ENCODE measurements around the gene PCSK9. TPM values are rescaled to one million over a fixed set of nuclear protein-coding genes. Genes with fewer than 3 reads are reported as not detected.

PCSK9 gene
- total RNA-seq (2014; rRNA removed; shearing (Covaris generic)): not detected in 2 replicates
- polyA plus RNA-seq (2014; cell fraction: nucleus; rRNA removed): not detected in 2 replicates

DNA sequence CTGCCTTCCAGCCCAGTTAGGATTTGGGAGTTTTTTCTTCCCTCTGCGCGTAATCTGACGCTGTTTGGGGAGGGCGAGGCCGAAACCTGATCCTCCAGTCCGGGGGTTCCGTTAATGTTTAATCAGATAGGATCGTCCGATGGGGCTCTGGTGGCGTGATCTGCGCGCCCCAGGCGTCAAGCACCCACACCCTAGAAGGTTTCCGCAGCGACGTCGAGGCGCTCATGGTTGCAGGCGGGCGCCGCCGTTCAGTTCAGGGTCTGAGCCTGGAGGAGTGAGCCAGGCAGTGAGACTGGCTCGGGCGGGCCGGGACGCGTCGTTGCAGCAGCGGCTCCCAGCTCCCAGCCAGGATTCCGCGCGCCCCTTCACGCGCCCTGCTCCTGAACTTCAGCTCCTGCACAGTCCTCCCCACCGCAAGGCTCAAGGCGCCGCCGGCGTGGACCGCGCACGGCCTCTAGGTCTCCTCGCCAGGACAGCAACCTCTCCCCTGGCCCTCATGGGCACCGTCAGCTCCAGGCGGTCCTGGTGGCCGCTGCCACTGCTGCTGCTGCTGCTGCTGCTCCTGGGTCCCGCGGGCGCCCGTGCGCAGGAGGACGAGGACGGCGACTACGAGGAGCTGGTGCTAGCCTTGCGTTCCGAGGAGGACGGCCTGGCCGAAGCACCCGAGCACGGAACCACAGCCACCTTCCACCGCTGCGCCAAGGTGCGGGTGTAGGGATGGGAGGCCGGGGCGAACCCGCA, at the start of gene PCSK9:
PCSK9 (plus strand) TSS at position 207 of the 741 bp plus-strand sequence; CDS start at position 497, 290 bp downstream.
- DNase-seq (ENCODE audit: extremely low read depth, low read depth): no peak

DNA sequence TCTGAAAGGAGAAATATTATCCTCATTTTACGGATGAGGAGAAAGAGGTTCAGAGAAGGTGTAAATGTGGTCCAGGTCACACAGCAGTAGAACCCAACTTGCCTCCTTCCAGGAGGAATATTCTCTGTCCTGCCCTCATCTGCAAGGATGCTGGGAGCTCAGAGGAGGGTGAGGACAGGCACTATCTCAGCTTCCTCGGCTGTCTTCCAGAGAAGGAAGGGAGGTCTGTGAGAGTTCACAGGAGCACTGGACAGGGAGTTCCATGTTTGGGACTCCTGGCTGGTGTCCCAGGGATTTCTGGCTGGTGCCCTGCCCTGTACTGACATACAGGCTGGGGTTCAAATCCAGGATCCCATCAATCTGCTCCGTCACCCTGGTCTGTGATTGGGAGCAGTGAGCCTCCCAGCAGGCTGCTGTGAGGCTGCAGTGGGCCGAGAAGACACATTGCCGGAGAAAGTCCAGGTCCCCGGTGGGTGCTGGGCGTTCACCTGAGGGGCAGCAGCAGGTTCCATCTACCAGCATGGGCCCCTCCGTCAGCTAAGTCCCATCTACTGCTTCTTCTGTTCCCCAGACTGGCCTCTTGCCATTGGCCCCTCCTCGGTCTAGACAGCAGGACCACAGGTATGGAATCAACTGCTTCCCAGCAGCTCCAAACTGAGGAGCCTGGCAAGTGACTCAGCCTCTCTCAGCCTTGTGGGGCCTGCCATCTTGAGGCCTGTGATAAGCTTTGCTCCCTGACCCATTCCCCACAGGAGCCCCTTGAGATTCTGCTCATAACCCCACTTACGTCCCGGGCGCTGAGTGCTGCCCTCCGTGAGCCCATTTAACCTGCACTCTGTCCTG, 49.2 kb upstream of the PCSK9 start:
- DNase-seq (ENCODE audit: extremely low read depth, low read depth): no peak

DNA sequence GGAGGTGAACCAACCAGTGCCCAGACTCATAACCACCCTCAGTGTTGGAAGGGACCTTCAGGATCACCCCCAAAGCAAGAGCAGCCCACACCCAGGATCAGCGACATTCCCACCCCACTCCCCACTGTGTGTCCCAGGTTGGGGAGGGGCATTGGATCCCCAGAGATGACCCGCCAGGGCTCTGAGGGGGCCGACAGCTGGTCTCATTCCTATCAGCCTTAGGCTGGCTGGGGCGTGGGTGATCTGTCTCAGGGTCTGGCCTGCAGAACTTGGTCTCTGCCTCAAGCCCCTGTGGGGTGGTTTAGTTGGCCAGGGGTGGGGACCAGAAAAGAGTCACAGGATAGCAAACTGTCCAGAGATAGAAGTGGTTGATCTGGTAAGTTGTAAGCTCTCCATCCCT, 48.4 kb upstream of the PCSK9 start:
- no peak for DNase-seq (ENCODE audit: extremely low read depth, low read depth)

DNA sequence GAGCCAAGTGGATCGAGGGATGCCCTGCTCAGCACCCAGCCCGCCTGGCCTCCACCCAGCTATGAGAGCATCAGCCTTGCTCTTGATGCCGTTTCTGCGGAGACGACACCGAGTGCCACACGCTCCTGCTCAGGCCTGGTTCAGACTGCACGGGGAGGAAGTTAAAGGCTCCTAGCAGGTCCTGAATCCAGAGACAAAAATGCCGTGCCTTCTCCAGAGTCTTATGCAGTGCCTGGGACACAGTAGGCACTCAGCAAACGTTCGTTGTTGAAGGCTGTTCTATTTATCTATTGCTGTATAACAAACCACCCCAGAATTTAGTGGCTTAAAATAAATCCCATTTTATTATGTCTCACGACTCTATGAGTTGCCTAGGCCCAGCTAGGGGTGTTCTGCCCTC, 47.4 kb upstream of the PCSK9 start:
- no peak for DNase-seq (ENCODE audit: extremely low read depth, low read depth)

DNA sequence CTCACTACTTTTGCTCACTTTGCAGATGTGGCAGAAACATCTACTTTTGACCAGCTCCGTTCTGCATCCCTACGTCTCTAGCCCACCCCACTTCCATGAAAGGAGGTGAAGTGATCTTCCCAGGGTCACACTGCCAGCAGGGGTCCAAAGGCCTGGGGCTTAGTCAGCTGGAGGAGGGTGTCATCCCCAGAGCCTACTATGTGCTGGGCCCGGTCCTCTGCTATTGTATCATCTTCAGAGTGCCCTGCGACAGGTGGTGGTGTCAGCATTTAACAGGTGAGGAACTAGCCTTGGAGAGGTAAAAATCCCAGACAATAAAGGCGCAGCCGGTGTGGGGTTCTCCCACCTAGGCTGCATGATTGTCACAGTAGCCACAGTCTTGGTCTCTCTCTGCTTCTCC, 46.2 kb upstream of the PCSK9 start:
- DNase-seq (ENCODE audit: extremely low read depth, low read depth): no peak

DNA sequence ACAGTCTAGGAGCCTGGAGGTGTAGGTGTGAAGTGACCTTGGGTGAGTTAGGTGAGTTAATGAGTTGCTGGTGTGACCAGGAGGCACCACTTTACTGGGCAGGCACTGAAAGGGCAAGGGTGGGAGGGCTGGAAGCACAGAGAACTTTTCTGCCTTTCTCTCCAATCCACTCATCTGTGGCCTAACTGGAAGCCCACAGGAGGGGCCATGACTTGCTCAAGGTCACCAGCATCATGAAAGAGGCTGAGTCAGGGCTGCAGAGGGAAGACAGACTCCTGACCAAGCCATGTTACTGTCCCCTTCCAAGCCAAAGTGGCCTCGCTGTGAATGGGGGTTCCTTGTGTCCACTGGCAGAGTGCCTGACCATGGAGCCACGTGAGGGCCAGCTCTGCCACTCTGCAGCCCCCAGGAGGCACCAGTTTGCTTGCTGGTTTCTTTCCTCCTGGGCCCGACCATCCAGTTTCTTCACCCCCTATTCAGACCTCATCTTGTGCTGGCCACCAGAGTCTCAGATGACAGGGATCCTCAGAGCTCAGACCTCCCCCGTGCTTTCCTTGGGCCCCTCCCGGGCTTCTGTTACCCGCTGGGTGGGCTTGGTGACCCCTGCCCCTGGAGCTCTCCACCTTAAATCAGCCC, 44.9 kb upstream of the PCSK9 start:
- DNase-seq (ENCODE audit: extremely low read depth, low read depth): no peak

DNA sequence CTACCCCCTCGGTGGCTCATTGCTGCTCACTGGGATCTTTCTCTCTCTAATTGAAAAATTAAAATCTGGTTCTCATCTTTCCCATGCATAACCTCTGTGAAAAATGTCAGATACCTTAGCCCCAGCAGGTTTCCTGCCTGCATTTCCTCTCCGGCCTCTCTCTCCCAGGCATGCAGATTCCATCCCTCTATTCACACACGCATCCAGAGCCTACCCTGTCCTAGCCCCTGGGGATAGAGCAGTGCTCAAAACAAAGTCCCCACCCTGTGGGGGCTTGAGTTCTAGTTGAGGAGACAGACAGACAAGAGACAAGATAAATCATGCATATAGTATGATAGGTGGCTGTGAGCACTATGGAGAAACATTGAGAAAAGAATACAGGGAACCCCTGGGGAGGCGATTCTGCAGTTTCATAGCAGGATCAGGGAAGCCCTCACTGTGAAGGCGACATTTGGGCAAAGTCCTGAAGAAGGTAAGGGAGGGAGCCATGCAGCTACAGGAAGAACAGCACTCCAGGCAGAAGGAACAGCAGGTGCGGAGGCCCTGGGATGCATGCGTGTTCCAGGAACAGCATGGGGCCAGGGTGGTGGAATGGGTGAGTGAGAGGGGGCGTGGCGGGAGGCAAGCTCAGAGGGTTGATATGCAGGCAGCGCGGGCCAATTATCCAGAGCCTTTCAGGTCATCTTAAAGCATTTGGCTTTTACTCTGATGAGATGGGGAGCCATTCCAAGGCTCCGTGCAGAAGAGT, 44.2 kb upstream of the PCSK9 start:
- DNase-seq (ENCODE audit: extremely low read depth, low read depth): no peak

DNA sequence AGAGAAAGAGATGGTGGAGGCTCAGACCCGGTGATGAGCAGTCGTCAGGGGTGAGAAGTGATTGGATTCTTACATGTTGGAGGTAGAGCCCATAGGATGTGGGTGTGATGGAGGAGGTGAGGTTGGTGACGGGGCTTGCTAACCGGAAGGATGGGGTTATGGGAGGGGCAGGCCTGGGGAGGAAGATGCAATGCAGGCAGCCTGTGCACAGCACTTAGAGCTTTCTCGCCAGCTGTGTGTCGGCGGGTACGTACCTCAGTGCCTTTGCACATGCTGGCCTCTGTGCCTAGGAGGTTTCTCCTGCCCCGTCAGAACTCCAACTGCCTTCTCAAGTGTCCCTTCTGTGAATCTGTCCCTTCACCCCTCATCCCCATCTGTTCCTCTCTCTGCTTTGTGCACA, 43.5 kb upstream of the PCSK9 start:
- DNase-seq (ENCODE audit: extremely low read depth, low read depth): no peak

DNA sequence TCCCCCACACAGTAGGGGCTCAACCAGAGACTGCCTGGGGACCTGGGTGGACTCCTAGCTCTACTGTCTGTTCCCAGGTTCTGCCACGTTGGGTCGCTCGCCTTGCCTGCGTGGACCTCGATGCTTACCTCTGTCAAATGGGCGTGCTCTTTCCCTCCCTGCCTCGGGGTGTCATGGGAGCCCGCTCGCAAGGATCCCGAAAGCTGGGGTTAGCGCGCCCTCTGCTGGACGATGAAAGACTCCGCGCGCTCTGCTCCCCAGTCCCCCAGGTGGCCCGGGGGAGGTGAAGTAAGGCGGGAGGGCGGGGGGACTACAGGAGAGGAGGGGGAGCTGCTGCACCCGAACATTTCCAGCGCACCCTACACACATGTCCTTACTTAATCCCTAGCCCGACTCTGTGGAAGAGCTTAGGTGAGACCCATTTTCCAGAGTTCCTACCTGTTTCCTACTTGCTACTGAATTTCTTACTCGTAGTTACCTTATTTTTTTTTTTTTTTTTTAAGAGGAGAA, 42.9 kb upstream of the PCSK9 start:
- DNase-seq (ENCODE audit: extremely low read depth, low read depth): peak; percentile 75

DNA sequence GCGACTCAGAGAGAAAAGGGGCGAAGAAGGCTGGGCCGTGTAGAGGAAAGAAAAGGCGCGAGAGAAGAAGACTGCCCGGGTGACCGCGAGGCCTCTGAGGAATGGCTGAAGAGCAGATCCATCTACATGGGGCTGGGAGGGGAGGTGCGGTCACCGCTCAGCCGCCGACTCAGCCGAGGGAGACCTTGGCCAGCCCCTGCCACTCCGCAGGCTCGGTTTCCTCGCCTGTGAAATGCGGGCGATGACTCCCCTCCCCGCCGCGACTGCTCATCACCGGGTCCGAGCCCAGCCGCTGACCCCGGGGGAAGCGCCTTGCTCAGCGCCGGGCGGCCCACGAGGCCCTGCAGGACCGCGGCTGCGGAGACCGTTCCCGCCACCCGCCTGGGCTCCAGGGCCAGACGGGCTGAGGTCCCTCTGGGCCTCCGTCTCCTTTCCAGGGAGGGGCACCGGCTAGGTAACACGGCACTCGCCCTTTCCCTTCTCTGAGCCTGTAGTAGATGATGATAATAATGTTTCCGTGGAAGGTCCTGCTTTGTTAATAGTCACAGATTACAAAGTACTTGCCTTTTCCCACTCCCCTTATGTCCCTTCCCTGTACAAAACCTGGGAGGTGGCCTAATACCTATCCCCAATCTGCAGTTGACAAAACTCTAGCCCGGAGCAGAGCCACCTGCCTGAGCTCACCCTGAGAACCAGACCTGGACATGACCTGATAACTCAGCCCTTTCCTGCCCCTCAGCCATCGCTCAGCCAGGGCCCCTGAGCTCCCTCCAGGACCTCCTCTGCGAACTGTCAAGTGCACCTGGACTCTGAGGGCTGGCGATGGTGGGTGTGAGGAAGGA, 42.3 kb upstream of the PCSK9 start:
- no peak for DNase-seq (ENCODE audit: extremely low read depth, low read depth)

DNA sequence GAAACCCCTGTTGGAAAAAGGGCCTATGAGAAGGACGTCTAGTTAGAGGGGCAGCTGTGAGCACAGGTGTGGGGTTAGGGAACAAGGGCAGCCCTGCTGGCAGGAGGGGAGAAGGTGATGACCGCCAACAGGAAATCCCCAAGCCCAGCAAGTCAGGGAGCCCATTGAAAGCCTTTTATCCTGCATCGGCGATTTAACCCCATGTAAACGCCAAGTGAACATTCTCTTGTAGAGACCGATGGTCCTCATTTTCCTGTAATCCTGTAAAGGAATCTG, 41.7 kb upstream of the PCSK9 start:
- DNase-seq (ENCODE audit: extremely low read depth, low read depth): no peak

DNA sequence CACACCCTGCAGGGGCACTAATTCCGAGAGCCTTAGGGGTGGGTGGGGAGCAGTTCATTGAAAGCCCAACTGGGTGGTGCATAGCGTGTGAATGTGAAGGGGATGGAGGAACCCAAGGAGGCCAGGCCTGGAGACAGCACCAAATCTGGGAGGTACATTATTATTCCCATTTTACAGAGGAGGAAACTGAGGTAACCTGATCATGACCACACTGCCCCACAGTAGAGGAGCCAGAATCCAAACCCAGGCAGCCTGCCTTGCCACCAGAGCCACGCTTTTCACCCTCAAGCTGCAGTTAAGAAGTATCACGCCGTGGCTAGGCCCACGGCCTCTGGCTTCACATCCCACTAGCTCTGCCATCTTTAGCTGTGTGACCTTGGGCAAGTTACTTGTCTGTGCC, 41.2 kb upstream of the PCSK9 start:
- no peak for DNase-seq (ENCODE audit: extremely low read depth, low read depth)

DNA sequence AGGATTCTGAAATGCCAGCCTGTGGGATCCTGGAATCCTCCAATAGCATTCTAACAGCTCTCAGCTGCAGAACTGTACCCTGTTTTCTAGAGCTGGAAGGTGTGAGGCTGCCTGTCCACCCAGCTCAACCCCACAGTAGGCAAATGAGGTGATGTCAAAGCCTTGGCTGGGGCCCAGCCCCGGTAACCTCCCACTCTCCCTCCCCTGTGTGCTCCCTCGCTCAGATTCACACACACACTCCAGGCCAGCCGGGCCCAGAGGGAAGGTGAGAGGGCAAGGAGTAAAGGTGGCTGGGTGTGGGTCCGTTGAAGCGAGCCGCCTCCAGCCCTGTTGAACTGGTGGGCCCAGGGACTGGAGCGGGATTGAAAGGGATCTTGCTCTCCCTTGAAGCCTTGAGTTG, 40.7 kb upstream of the PCSK9 start, which contains the start of gene BSND:
BSND (plus strand) TSS at position 257 of the 400 bp plus-strand sequence. CDS start 254 bp downstream, outside the sequence.
- DNase-seq (ENCODE audit: extremely low read depth, low read depth): no peak

DNA sequence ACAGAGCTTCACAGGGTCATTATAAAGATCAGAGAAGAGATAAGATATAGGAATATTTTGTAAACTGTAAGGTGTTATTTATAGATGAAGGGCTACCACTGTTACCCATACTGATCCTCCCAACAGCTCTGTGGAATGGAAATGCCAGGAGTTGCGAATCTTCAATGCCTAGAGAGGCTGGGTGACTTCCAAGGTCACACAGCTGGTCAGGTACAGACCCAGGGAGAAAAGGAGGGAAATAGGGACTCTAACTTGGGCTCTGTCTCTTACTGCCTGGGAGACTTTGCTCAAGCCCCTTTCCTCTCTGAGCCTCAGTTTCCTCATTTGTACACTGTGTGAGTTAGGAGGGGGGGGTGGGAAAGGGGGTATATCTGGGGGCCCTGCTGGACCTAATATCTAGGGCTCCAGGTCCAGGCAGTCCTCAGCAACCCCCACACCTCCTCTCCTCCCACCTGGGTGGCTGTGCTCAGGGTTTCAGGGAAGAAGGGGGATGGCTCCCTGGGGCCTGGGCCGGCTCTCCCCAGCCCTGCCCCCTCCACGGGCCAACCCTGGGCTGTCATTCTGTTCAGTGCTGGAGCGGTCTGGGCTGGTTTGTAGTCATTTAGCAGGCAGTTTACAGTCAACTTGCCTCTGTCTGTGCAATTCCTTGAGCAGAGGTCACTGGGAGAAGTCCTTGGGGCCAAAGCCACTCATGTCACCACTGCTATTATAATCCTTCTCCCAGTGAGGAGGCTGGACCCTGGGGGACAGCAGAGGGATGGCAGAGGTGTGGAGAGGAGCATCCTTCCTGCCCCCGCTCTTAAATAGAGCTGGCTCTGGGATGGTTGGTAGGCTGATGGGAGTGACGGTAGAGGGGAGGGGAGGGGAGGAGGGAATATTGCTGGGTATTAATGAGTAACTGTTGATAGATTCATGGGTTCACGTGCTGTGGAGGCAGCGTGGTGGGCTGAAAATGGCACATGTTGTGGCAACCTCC, 39.0 kb upstream of the PCSK9 start:
- no peak for DNase-seq (ENCODE audit: extremely low read depth, low read depth)

DNA sequence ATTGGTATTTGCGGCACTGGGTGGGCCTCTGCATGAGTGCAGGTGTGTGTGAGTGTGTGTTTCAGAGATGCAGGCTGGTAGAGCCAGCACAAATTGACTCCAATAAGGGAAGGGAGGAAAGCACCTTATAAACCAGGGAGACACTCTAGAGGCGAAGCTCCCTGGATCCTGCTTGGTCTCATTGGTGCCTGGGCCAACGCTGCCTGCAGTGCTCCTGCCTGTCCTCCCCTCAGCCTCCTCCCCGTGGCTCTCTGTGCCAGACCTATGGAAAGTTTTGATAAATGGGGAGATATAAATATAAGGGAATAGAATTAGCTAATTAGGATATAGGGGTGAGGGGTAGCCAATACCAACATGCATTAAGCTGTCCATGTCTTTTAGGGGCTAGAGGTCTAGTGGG, 38.0 kb upstream of the PCSK9 start:
- no peak for DNase-seq (ENCODE audit: extremely low read depth, low read depth)

DNA sequence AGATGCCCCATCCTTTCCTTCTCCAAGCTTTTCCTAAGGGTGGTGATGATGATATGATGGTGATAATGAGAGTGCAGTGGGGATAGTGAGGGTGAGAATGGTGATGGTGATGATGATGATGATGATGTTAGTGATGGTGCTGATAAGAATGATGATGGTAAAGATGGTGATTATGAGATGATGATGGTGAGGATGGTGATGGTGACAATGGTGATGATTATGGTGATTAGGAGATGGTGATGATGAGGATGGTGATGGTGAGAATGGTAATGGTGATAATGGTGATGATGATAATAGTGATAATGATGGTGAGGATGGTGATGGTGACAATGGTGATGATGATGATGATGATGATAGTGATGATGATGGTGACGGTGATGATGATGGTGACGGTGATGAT, 36.7 kb upstream of the PCSK9 start:
- DNase-seq (ENCODE audit: extremely low read depth, low read depth): no peak

DNA sequence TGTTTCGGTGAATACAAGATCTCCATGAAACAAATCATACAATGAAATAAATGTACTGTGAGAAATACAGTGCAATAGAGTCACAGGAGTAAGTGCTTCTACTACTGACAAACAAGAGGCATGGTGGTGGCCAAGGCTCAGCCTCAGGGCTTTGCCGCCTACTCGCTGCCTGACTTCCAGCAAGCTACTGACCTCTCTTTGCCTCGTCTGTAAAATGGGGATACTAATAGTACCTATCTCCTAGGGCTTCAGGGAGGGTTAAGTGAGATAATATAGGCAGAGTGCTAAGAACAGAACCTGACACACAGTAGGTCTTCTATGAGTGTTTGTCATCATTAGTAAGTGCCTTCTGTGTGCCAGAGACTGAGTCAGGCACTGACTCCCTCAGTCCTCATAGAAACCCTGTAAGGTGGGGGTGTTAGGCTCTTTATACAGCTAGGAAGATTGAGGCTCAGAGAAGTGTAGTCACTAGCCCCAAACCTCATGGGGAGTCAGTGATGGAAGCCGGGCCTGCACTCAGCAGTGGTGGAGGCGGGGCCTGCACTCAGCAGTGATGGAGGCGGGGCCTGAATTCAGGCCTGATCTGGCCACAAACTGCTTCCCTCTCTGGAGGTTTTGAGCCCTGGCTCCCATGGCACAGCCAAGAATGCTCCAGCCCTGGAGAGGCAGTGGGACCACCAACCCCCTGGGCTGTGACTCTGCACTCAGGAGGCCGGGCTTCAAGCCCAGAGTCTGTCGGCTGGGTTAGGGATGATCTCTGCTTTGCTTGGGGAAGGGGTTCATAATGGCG, 33.8 kb upstream of the PCSK9 start:
- no peak for DNase-seq (ENCODE audit: extremely low read depth, low read depth)

DNA sequence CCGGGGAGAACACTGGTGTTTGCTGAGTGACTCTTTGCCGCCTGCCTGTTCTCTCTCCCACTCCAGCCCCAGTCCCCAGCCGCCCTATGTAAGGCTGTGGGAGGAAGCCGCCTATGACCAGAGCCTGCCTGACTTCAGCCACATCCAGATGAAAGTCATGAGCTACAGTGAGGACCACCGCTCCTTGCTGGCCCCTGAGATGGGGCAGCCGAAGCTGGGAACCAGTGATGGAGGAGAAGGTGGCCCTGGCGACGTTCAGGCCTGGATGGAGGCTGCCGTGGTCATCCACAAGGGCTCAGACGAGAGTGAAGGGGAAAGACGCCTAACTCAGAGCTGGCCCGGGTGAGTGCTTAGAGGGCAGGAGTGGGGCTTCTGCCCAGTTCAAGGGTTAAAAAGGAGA, 32.4 kb upstream of the PCSK9 start:
- no peak for DNase-seq (ENCODE audit: extremely low read depth, low read depth)

All from NCI-H460 (cell line).